HEK293 (cell line): ENCODE data around the gene STAT3.
A peak's percentile ranks its signal among the peaks of the same experiment; 100 is the strongest.

ENCODE experiments used
- BCL6B ChIP-seq: fragments of 450-650 bp; formaldehyde crosslinking; IDR thresholded peaks from 2 replicates; pipeline ENCODE4 v1.5.1; 2017; ENCODE audit warnings: missing biosample characterization, missing genetic modification characterization
- CTCF ChIP-seq: fragments of 450-650 bp; formaldehyde crosslinking; IDR thresholded peaks from 2 replicates; pipeline ENCODE4 v1.5.1; 2016; ENCODE audit warnings: missing biosample characterization, missing genetic modification characterization
- ELK4 ChIP-seq: IDR thresholded peaks from 2 replicates; pipeline ENCODE4 v1.6.1; 2011; ENCODE audit warnings: mild to moderate bottlenecking, low read depth, low read length, borderline replicate concordance
- GLI2 ChIP-seq: fragments of 450-650 bp; formaldehyde crosslinking; IDR thresholded peaks from 2 replicates; pipeline ENCODE4; 2017; ENCODE audit warnings: missing biosample characterization, missing genetic modification characterization, low read depth, borderline replicate concordance
- KLF8 ChIP-seq: fragments of 450-650 bp; formaldehyde crosslinking; IDR thresholded peaks from 2 replicates; pipeline ENCODE4 v1.5.1; 2016; ENCODE audit warnings: missing biosample characterization, missing genetic modification characterization
- KLF9 ChIP-seq: fragments of 450-650 bp; formaldehyde crosslinking; IDR thresholded peaks from 2 replicates; pipeline ENCODE4 v1.5.1; 2016; ENCODE audit warnings: missing biosample characterization, missing genetic modification characterization, low read depth
- SCRT1 ChIP-seq: fragments of 450-650 bp; formaldehyde crosslinking; IDR thresholded peaks from 2 replicates; pipeline ENCODE4 v1.5.1; 2016; ENCODE audit warnings: missing biosample characterization, missing genetic modification characterization, borderline replicate concordance
- SETDB1 ChIP-seq: IDR thresholded peaks from one replicate; pipeline ENCODE4 v1.6.1; 2017; ENCODE audit warnings: mild to moderate bottlenecking, low read length, moderate library complexity, mixed read lengths; ENCODE audit not compliant: insufficient read length
- TRIM28 ChIP-seq: IDR thresholded peaks from 2 replicates; pipeline ENCODE4 v1.6.1; 2011; ENCODE audit warnings: low read length, control low read depth, borderline replicate concordance
- ZBTB26 ChIP-seq: fragments of 450-650 bp; formaldehyde crosslinking; optimal IDR thresholded peaks from 2 replicates; pipeline ENCODE3; 2016; ENCODE audit warnings: missing biosample characterization, mild to moderate bottlenecking, missing genetic modification characterization
- ZBTB7A ChIP-seq: fragments of 450-650 bp; formaldehyde crosslinking; IDR thresholded peaks from 2 replicates; pipeline ENCODE4 v1.5.1; 2016; ENCODE audit warnings: low read depth, missing biosample characterization, missing genetic modification characterization
- ZNF112 ChIP-seq: fragments of 450-650 bp; formaldehyde crosslinking; IDR thresholded peaks from 2 replicates; pipeline ENCODE4 v1.5.0; 2017; ENCODE audit warnings: missing biosample characterization, missing genetic modification characterization
- ZNF114 ChIP-seq: fragments of 450-650 bp; formaldehyde crosslinking; IDR thresholded peaks from 2 replicates; pipeline ENCODE4 v1.5.0; 2017; ENCODE audit warnings: missing biosample characterization, missing genetic modification characterization
- ZNF146 ChIP-seq: fragments of 450-650 bp; formaldehyde crosslinking; IDR thresholded peaks from 2 replicates; pipeline ENCODE4 v1.5.1; 2016; ENCODE audit warnings: missing biosample characterization, missing genetic modification characterization
- ZNF148 ChIP-seq: fragments of 450-650 bp; formaldehyde crosslinking; IDR thresholded peaks from 2 replicates; pipeline ENCODE4 v1.5.0; 2017; ENCODE audit warnings: missing biosample characterization, missing genetic modification characterization, borderline replicate concordance
- ZNF184 ChIP-seq: fragments of 450-650 bp; IDR thresholded peaks from 2 replicates; pipeline ENCODE4 v1.5.1; 2018; ENCODE audit warnings: missing biosample characterization, mild to moderate bottlenecking, missing genetic modification characterization
- ZNF211 ChIP-seq: fragments of 450-650 bp; formaldehyde crosslinking; IDR thresholded peaks from 2 replicates; pipeline ENCODE4 v1.5.1; 2016; ENCODE audit warnings: low read depth, missing biosample characterization, missing genetic modification characterization
- ZNF280C ChIP-seq: fragments of 450-650 bp; formaldehyde crosslinking; IDR thresholded peaks from 2 replicates; pipeline ENCODE4 v1.5.1; 2016; ENCODE audit warnings: missing biosample characterization, missing genetic modification characterization
- ZNF335 ChIP-seq: fragments of 450-650 bp; formaldehyde crosslinking; conservative IDR thresholded peaks from 2 replicates; pipeline ENCODE4 v1.5.1; 2016; ENCODE audit warnings: missing biosample characterization, missing genetic modification characterization
- ZNF37A ChIP-seq: fragments of 450-650 bp; IDR thresholded peaks from 2 replicates; pipeline ENCODE4 v1.5.1; 2018; ENCODE audit warnings: missing biosample characterization, missing genetic modification characterization
- ZNF404 ChIP-seq: fragments of 450-650 bp; formaldehyde crosslinking; IDR thresholded peaks from 2 replicates; pipeline ENCODE4 v1.5.1; 2017; ENCODE audit warnings: missing biosample characterization, missing genetic modification characterization
- ZNF521 ChIP-seq: fragments of 450-650 bp; formaldehyde crosslinking; IDR thresholded peaks from 2 replicates; pipeline ENCODE4 v1.5.1; 2017; ENCODE audit warnings: missing biosample characterization, mild to moderate bottlenecking, missing genetic modification characterization
- ZNF529 ChIP-seq: fragments of 450-650 bp; formaldehyde crosslinking; IDR thresholded peaks from 2 replicates; pipeline ENCODE4 v1.5.1; 2017; ENCODE audit warnings: missing genetic modification characterization, missing biosample characterization; ENCODE audit not compliant: insufficient replicate concordance
- ZNF623 ChIP-seq: fragments of 450-650 bp; formaldehyde crosslinking; IDR thresholded peaks from 2 replicates; pipeline ENCODE4 v1.5.1; 2016; ENCODE audit warnings: missing biosample characterization, missing genetic modification characterization
- ZNF664 ChIP-seq: fragments of 450-650 bp; formaldehyde crosslinking; IDR thresholded peaks from 2 replicates; pipeline ENCODE4 v1.5.1; 2016; ENCODE audit warnings: missing biosample characterization, missing genetic modification characterization
- ZNF670 ChIP-seq: fragments of 450-650 bp; formaldehyde crosslinking; IDR thresholded peaks from 2 replicates; pipeline ENCODE4 v1.5.1; 2016; ENCODE audit warnings: missing biosample characterization, missing genetic modification characterization, low read depth
- ZNF704 ChIP-seq: fragments of 450-650 bp; formaldehyde crosslinking; IDR thresholded peaks from 2 replicates; pipeline ENCODE4 v1.5.1; 2016; ENCODE audit warnings: missing biosample characterization, missing genetic modification characterization
- ZNF747 ChIP-seq: fragments of 450-650 bp; formaldehyde crosslinking; IDR thresholded peaks from 2 replicates; pipeline ENCODE4 v1.5.1; 2016; ENCODE audit warnings: missing biosample characterization, missing genetic modification characterization
- ZNF830 ChIP-seq: fragments of 450-650 bp; IDR thresholded peaks from 2 replicates; pipeline ENCODE4 v1.5.0; 2018; ENCODE audit warnings: missing biosample characterization, missing genetic modification characterization, low read depth, mild to moderate bottlenecking, moderate library complexity

STAT3 gene

GRCh38 chr17:42312285-42313130 lies 75.7 kb downstream of the STAT3 start (continued):
- no peak for TF ChIP-seq ZNF623 (tag by site-specific recombination)
- no peak for TF ChIP-seq ZNF114 (tag by site-specific recombination)
- TF ChIP-seq CTCF, result peak; percentile 58
- peak; percentile 22; the same call in 1 of the 2 replicates for TF ChIP-seq KLF8 (tag by site-specific recombination)
- TF ChIP-seq ZNF146 (tag by site-specific recombination), result no peak
- TF ChIP-seq ZNF664 (tag by site-specific recombination), result no peak
- no peak for TF ChIP-seq ZBTB7A (tag by site-specific recombination)
- no peak for TF ChIP-seq ZNF404 (tag by site-specific recombination)
- TF ChIP-seq ZBTB26 (tag by site-specific recombination), result peak; percentile 41
- no peak for TF ChIP-seq ZNF670 (tag by site-specific recombination)
- no peak for TF ChIP-seq ZNF280C (tag by site-specific recombination)
- no peak for TF ChIP-seq ZNF747 (tag by site-specific recombination)
- no peak for TF ChIP-seq KLF9
- no peak for TF ChIP-seq SETDB1
- TF ChIP-seq ZNF830 (tag by site-specific recombination), result no peak
- TF ChIP-seq ZNF521 (tag by site-specific recombination), result no peak
- no peak for TF ChIP-seq ZNF704
- TF ChIP-seq ELK4, result no peak
- TF ChIP-seq ZNF335, result 0 out of 2 replicates have a peak, but pooled peaks have one; percentile 25
- TF ChIP-seq ZNF37A (tag by site-specific recombination), result no peak
- TF ChIP-seq BCL6B, result no peak
- TF ChIP-seq GLI2 (tag by site-specific recombination), result no peak
- TF ChIP-seq ZNF184, result no peak
- TF ChIP-seq SCRT1 (tag by site-specific recombination), result no peak
- TF ChIP-seq ZNF529, result no peak
- TF ChIP-seq ZNF211, result no peak
- no peak for TF ChIP-seq TRIM28
- TF ChIP-seq ZNF112 (tag by site-specific recombination), result no peak
- no peak for TF ChIP-seq ZNF148
